IPS DF 4.7 (cell line): ENCODE measurements around the gene HHAT.

Experiments used
- DNase-seq: peaks from one replicate; pipeline ENCODE4 v3.0.0-alpha.2; 2013; ENCODE audit warnings: low spot score; ENCODE audit errors: extremely low read depth

HHAT gene

GRCh38 chr1:210313046-210313595 lies 15.6 kb upstream of the HHAT start:
- no peak for DNase-seq

- no peak for DNase-seq
Measured at GRCh38 chr1:210313921-210314320, 14.8 kb upstream of the HHAT start.

- DNase-seq, result no peak
Measured at GRCh38 chr1:210315529-210315928, 13.2 kb upstream of the HHAT start.

- no peak for DNase-seq
Measured at GRCh38 chr1:210321131-210321530, 7.6 kb upstream of the HHAT start.

- DNase-seq, result no peak
Measured at GRCh38 chr1:210321552-210321951, 7.2 kb upstream of the HHAT start.

- no peak for DNase-seq
Measured at GRCh38 chr1:210323957-210324356, 4.7 kb upstream of the HHAT start.

GRCh38 chr1:210325026-210325670 lies 3.6 kb upstream of the HHAT start:
- no peak for DNase-seq

- no peak for DNase-seq
Measured at GRCh38 chr1:210328032-210328745, 513 bp upstream of the HHAT start.

- no peak for DNase-seq
Measured at GRCh38 chr1:210330279-210330866, 1.7 kb downstream of the HHAT start.

- no peak for DNase-seq
Measured at GRCh38 chr1:210332233-210332632, 3.5 kb downstream of the HHAT start.

- no peak for DNase-seq
Measured at GRCh38 chr1:210332719-210333398, 4.2 kb downstream of the HHAT start.

GRCh38 chr1:210335001-210335400 lies 6.3 kb downstream of the HHAT start:
- DNase-seq, result no peak

GRCh38 chr1:210336362-210336761 lies 7.7 kb downstream of the HHAT start:
- DNase-seq, result no peak

GRCh38 chr1:210339500-210339899 lies 10.8 kb downstream of the HHAT start:
- no peak for DNase-seq

GRCh38 chr1:210340311-210340710 lies 11.6 kb downstream of the HHAT start:
- DNase-seq, result no peak

GRCh38 chr1:210340841-210341240 lies 12.1 kb downstream of the HHAT start:
- no peak for DNase-seq

GRCh38 chr1:210342986-210343780 lies 14.5 kb downstream of the HHAT start:
- DNase-seq, result no peak

- DNase-seq, result no peak
Measured at GRCh38 chr1:210344706-210345105, 16.0 kb downstream of the HHAT start.

- no peak for DNase-seq
Measured at GRCh38 chr1:210347112-210347511, 18.4 kb downstream of the HHAT start.

- no peak for DNase-seq
Measured at GRCh38 chr1:210351496-210351895, 22.8 kb downstream of the HHAT start.

GRCh38 chr1:210352575-210352974 lies 23.9 kb downstream of the HHAT start:
- DNase-seq, result no peak
